ENCODE measurements around the gene PACS2.
A peak's percentile ranks its signal among the peaks of the same experiment; 100 is the strongest.
"Not testable (repeated sequence)": the region's sequence is repeated elsewhere in the genome, so short reads cannot be mapped to it uniquely, and the experiment has no call there.

Gene PACS2

DNA sequence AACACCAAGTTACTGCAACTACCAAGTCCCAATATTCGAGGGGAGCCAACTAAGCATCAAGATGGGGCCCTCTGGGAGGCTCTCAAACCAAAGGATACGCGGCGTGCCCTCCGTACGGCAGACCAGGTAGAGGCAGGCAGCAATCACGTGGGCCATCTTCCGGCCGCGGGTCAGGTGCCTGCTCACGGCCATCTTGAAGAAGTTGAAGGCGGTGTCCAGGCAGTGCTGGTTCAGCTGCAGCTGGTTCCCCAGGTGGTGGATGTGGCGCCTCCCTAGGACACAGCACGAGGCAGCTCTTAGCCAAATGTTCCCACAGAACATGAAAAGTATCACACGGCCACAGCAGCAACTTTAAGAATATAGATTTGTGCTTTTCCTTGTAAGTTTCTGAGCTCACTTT lies 41.9 kb upstream of the PACS2 start:
- ChIA-PET CTCF (interaction anchor here (1.0 to 1.3 kb wide), 2 partner anchors 9 to 71 kb away, joined by 3 to 4 read pairs; no protein-coding TSS in a partner anchor), POLR2A (no interaction called here)
- TF ChIP-seq, protein P1, sequence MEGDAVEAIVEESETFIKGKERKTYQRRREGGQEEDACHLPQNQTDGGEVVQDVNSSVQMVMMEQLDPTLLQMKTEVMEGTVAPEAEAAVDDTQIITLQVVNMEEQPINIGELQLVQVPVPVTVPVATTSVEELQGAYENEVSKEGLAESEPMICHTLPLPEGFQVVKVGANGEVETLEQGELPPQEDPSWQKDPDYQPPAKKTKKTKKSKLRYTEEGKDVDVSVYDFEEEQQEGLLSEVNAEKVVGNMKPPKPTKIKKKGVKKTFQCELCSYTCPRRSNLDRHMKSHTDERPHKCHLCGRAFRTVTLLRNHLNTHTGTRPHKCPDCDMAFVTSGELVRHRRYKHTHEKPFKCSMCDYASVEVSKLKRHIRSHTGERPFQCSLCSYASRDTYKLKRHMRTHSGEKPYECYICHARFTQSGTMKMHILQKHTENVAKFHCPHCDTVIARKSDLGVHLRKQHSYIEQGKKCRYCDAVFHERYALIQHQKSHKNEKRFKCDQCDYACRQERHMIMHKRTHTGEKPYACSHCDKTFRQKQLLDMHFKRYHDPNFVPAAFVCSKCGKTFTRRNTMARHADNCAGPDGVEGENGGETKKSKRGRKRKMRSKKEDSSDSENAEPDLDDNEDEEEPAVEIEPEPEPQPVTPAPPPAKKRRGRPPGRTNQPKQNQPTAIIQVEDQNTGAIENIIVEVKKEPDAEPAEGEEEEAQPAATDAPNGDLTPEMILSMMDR (IDR thresholded peaks at IDR 0.05; ENCODE audit: insufficient read depth, low read length, missing control alignments) = no peak
- DNase-seq (ENCODE audit: low read depth, low spot score) = no peak
- H3K4me3 ChIP-seq (ENCODE audit: low read depth, low read length) = no peak overlapping the region

DNA sequence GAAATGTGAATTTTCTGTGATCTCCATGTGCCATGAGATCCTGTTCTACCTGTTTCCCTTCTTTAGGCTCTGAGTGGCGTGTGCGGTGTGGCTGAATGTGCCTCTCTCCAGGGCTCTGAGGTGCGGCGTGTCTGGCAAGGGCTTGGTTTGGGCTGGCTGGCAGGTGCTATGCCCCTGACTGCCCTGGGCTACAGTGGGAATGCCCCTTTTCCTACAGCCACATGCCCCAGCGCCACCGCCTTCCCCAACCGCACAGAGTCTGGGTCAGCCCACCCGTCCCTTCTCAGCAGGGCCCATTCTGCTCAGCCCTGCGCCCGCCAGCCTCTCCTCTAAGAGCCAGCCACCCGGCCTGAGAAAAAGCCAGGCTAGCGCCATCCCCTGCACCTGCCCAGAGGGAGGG lies 41.5 kb upstream of the PACS2 start:
- ChIA-PET POLR2A (no interaction called here), CTCF (no interaction called here)
- TF ChIP-seq, protein P1 (IDR thresholded peaks at IDR 0.05; ENCODE audit: insufficient read depth, low read length, missing control alignments) = no peak
- no peak for DNase-seq (ENCODE audit: low read depth, low spot score)
- H3K4me3 ChIP-seq (ENCODE audit: low read depth, low read length) = no peak overlapping the region

DNA sequence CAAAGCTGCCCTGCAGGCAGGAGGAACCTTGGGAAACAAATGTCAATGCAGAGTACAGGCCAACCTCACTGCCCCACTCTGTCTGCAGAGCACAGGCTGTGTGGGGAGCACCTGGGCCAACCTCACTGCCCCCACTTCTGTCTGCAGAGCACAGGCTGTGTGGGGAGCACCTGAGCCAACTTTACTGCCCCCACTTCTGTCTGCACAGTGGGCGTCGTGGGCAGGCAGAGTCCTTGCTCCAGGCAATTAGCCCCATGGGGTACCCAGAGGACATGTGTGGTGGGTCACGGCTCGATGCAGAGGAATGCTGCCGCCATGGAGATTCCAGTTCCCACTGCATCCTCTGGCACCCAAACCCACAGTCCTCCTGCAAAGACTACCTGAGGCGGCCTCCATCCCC lies 39.9 kb upstream of the PACS2 start:
- TF ChIP-seq, protein P1 (IDR thresholded peaks at IDR 0.05; ENCODE audit: insufficient read depth, low read length, missing control alignments) = no peak
- ChIA-PET POLR2A (no interaction called here), CTCF (interaction anchor here (0.9 to 1.1 kb wide), 2 partner anchors 184 to 186 kb away, joined by 3 to 4 read pairs; no protein-coding TSS in a partner anchor)
- DNase-seq (ENCODE audit: low read depth, low spot score) = no peak
- H3K4me3 ChIP-seq (ENCODE audit: low read depth, low read length) = no peak overlapping the region

DNA sequence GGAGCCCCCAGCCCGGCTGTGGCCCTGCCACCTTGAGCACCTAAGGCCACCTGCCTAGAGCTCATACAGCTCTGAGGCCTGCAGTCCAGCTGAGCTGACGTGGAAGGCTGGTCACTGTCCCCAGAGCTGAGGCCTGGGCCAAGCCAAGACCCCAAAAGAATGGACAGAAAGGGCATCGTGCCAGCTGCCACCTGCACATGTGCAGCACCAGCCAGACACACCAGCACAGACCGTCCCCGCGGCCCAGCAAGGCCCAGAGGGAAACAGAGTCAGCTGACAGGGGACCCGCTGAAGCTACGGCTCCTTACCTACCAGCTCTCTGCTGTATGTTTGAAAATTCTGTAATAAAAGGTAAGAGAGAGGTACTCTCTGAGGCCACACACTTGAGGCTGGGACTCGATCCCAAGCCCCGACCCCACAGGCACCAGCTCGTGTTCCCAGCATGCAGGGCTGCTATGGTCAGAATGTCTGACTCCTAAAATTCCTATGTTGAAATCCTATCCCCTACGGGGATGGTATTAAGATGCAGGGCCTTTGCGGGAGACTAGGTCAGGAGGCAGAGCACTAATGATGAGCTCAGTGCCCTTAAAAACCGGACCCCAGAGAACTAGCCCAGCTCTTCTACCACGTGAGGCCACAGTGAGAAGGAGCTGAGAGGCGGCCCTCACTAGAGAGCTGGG lies 39.1 kb upstream of the PACS2 start:
- ChIA-PET CTCF (interaction anchor here (0.9 to 1.3 kb wide), 3 partner anchors 17 to 186 kb away, joined by 3 to 4 read pairs (median 4); no protein-coding TSS in a partner anchor), POLR2A (no interaction called here)
- H3K4me3 ChIP-seq (ENCODE audit: low read depth, low read length) = no peak overlapping the region
- DNase-seq (ENCODE audit: low read depth, low spot score) = peak; percentile 37
- TF ChIP-seq, protein P1 (IDR thresholded peaks at IDR 0.05; ENCODE audit: insufficient read depth, low read length, missing control alignments) = no peak

DNA sequence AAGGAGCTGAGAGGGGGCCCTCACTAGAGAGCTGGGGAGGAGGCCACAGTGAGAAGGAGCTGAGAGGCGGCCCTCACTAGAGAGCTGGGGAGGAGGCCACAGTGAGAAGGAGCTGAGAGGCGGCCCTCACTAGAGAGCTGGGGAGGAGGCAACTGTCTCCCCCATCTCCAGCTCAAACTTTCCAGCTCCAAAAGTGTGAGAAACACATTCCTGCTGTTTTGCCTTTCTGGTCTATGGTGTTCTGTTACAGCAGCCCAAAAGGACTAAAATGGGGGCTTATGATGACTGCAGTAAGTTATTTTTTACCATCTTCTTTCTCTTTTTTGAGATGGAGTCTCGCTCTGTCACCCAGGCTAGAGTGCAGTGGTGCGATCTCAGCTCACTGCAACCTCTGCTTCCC lies 37.1 kb upstream of the PACS2 start:
- CTCF ChIA-PET = interaction anchor here (1.5 kb wide), 1 partner anchor 187 kb away, joined by 7 read pairs; no protein-coding TSS in a partner anchor
- POLR2A ChIA-PET = not testable (repeated sequence)

DNA sequence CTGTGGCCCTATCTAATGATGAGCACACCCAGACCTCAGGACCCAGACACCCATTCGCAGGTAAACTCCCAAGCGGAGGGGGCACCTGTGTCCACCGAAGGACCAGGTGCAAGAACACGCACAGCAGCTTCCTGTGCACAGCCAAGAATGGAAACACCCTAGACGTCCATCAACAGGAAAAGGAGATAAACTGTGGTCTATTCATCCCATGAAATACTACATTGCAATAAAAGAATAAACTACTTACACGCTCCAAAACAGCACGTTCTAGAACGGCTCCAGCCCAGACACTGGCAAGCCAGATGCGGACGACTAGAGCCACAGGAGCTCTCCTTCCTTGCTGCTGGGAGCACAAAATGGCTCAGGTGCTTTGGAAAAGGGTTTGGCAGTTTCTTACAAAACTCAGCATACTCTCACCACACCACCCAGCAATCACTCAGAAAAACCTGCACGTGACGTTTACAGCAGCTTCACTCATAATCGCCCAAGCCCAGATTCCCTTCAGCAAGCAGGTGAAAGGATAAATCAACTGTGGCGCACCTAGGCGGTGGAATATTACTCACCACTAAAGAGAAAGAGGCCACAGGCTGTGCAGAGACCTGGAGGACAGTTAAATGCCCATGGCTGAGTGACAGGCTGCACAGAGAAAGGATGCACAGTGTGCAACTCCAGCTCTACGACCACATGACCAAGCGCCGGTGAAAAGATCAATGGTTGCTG lies 34.7 kb upstream of the PACS2 start:
- DNase-seq (ENCODE audit: low read depth, low spot score) = no peak
- ChIA-PET POLR2A (no interaction called here), CTCF (interaction anchor here (1.0 to 1.8 kb wide), 5 partner anchors 11 to 189 kb away, joined by 3 to 6 read pairs (median 3); partner anchors contain the start of gene BRF1)
- TF ChIP-seq, protein P1 (IDR thresholded peaks at IDR 0.05; ENCODE audit: insufficient read depth, low read length, missing control alignments) = no peak
- no peak overlapping the region for H3K4me3 ChIP-seq (ENCODE audit: low read depth, low read length)

More for the DNA sequence above, 37.1 kb upstream of the PACS2 start:
- not testable (repeated sequence) for H3K4me3 ChIP-seq (ENCODE audit: low read depth, low read length); DNase-seq (ENCODE audit: low read depth, low spot score)
